DMS53 treated with DMSO at 0.1 percent for 48 hours (cell line): Measurements from ENCODE around the gene SDF2L1.
A peak's percentile ranks its signal among the peaks of the same experiment; 100 is the strongest.

Source experiments
- DNase-seq: peaks from one replicate; lab custom pipeline; 2025; ENCODE audit not compliant: unreplicated experiment; lab: John Stamatoyannopoulos, UW

SDF2L1 gene

GRCh38 chr22:21622011-21622918 is 19.8 kb upstream of the SDF2L1 start:
- DNase-seq = no peak

DNA sequence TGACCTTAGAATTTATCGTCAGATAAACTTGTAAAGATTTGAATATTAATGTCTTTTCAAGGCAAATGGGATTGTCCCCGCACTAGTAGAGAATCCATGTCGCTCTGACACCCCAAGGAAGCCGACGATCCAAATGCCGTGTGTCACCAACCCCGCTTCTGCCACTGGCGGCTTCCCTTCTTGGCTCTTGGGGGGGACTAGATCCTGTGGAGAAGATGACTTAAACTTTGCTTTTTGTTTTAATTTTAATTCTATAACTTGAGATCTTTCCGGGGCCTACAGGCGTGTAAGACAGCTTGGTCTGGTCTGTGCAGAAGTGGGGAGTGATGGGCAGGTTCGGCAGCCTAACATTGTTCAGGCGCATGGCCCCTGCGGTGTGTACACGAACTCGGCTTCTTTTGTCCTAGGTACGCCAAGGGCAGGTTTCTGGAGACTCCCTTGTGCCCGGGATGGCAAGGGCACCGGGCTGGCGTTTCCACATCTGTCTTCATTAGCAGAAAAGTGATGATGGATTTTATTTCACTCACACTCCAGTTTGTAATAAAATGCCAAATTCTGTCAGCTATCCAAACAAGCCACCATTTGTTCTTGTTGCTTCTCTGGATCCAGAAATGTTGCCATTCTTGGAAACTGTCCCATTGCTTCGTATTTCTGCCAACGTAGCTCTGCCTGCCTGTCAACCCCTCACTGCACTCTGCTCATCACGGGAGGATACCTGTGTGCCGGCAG is 19.0 kb upstream of the SDF2L1 start:
- DNase-seq = no peak

- no peak for DNase-seq
These were observed 18.5 kb upstream of the SDF2L1 start for GRCh38 chr22:21623648-21623970.

- no peak for DNase-seq
These were observed 17.8 kb upstream of the SDF2L1 start for GRCh38 chr22:21624120-21624879.

- no peak for DNase-seq
These were observed 17.0 kb upstream of the SDF2L1 start for GRCh38 chr22:21624880-21625791.

DNA sequence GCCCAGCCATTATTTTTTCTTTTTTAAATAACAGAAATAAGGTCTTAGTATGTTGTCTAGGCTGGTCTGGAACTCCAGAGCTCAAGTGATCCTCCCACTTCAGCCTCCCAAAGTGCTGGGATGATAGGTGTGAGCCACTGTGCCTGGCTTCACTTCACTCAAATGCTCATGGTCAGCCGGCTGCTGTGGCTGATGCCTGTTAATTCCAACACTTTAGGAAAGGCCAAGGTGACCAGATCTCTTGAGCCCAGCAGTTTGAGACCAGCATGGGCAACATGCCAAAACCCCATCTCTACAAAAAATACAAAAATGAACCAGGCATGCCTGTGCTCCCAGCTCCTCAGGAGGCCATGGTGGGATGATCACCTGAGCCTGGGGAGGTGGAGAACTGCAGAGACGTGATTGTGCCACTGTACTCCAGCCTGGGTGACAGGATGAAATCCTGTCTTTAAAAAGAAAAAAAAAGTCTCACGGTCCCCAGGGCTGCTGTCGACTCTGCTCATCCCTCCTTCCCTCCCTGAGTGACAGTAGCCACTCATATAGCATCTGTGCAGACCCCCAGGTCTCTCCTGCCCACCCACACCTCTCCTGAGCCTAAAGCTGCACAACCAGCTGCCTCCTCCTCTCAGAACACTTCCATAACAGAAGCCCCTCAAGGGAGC is 15.9 kb upstream of the SDF2L1 start:
- DNase-seq = no peak

GRCh38 chr22:21626735-21627469 is 15.2 kb upstream of the SDF2L1 start:
- no peak for DNase-seq

DNA sequence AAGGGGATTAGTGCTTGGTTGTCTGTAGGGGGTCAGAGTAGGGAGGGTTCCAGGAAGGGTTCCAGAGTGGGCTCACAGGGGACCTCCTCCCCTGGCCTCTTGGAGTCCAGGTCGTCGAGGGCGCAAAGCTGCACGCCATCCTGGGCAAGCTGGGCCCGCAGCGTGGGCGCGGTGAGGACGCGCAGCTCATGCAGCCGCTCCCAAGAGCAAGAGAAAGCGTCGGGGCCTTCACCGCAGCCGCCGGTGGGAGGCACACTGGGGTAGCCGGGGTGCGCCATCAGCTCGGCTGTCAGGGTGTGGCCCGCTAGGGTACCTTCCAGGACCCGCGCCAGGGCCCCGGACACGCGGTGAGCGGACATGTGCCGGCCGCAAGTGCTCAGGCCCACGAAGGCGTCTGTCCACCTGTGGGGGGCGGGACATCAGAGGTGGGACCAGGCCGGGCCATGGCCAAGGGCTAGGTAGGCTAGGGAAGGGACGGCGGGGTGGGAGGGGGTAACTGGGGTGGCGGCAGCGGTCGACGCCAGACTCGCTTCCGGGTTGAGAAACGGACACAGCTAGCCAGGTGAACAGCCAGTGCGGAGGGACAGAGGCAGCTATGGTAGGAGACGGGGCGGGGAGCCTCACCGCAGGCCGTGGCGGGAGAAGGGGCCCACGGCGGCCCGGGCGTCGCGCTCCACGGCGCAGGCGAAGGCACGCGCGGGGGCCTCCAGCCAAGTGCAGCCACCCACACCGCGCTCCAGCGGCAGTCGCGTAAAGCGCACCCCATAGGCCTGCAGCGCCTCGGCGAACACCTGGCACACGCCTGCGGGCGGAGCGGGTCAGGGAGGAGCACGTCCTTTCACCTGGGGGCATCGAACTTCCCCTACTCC is 13.5 kb upstream of the SDF2L1 start:
- no peak for DNase-seq

DNA sequence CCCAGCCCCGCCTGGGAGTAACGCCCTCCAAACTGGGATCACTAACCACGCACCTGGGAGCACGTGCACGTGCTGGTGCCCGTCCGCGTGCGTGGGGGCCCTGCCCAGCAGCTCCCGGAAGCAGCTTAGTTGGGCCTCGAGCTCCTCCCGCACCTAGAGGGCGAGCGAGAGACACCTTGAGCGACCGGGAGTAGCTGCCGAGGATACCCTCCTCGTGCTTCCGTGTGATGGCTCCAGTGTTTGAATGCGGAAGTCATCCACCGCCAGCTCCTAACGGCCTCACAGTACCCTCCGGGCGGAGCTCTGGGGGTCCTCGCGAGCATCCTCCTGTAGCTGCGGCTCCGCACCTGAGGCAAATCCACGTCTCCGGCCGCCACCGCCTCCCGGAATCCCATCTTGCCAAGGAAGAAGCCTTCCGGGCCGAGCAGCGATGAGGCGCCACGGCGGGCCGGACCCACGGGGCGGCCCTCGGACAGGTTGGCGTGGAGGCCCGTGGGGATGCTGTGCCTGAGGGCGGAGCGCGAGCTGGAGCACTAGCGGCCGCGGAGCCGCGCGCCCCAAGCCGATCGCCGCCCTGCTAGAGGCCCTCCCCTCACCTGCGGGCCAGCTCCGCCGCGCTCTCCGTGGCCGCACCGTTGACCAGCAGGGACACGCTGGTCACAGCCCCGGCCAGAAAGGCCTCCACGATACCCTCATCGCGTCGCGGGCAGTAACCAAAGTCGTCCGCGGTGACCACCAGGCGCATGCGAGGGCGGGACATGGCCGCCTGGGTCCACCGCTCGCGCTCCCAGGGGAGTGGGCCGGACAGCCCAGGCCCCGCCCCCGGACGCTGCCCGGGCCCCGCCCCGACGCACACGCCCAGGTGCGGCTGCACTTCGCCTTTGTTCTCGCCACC is 12.6 kb upstream of the SDF2L1 start, which contains the start of gene YDJC:
TSS of gene YDJC (minus strand) at position 768 of the 895 bp plus-strand sequence. CDS start at position 760, 8 bp downstream.
- DNase-seq = peak; percentile 66

DNA sequence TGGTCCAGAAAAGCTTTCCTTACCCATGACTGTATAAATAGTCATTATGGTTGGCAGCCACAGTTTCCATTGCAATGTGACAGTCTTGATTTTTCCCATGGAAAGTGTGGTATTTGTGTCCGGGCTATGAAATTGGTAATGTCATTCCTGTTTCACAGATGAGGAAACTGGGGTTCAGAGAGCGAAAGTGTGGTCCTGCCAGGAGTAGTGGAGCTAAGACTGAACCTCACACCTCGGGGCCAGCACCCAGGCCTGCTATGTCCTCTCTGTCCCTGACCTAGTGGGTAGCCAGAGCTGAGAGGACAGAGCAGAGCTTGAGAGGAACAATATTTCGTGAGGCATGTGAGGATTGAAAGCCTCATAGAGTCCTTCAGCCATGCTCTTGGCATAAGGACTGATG is 11.1 kb upstream of the SDF2L1 start:
- DNase-seq = no peak

DNA sequence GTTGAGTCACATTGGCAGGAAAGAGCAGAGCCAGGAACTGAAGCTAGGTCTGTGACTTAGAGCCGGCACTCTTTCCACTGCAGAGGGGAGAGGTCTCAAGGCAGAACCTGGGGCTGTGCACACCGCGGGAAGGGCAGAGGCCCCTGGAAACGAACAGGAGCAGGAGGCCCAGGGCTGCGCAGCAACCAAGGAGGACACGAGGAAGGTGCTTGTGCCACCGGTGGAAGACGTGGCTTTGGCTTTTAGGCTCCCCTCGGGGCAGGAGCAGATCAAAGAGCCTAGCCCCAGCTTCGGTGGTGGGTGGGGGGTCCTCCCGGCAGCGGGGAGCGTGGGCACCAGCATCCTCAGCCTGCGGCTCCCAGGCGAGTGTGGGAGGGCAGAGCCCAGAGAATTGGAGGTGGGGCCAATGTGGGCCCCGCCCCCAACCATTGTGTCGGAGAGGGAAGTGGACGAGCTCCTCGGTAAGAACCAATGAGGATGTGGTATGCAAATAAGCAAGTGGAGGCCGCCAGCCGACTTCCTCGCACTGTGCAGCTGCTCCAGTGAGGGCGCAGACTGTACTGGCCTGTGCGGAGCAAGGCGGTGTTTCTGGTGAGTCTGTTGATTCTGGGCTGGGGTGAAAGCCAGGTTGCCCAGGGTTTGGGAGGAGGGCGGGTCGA is 9.7 kb upstream of the SDF2L1 start, which contains the start of gene CCDC116:
TSS of gene CCDC116 (plus strand) at position 524 of the 659 bp plus-strand sequence. CDS start 422 bp downstream, outside the sequence.
- DNase-seq = no peak

- no peak for DNase-seq
These were observed 9.2 kb upstream of the SDF2L1 start for GRCh38 chr22:21632931-21633330.

GRCh38 chr22:21633481-21633880 is 8.6 kb upstream of the SDF2L1 start:
- no peak for DNase-seq

DNA sequence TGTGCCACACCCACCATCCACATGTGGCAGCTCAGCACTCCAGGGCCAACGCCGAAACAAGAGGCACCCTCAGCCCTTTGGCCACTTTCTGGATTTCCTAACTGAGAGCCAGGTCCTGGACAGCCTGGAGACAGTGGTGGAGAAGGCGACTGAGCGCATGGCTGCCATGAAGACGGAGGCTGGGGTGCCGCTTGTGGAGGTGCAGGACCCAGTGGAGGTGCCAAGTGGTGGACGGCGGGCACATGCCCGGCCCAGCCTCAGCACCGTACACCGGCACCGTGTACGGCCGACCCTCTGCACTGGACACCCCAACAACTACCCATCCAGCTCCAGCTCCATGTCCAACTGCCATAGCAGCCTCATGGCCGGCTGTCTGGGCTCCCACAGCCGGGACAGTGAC is 8.0 kb upstream of the SDF2L1 start:
- no peak for DNase-seq

- no peak for DNase-seq
These were observed 7.3 kb upstream of the SDF2L1 start for GRCh38 chr22:21634844-21635243.

- no peak for DNase-seq
These were observed 6.2 kb upstream of the SDF2L1 start for GRCh38 chr22:21635771-21636510.
